ES-I3 (cell line): ENCODE results near the gene KANK3.
A peak's percentile ranks its signal among the peaks of the same experiment; 100 is the strongest.
"Not testable (repeated sequence)": the region's sequence is repeated elsewhere in the genome, so short reads cannot be mapped to it uniquely, and the experiment has no call there.

Source experiments
- H3K36me3 ChIP-seq: 2 replicates; pipeline ENCODE4 v1.6.1; 2013; ENCODE audit warnings: mild to moderate bottlenecking, low read length, control low read depth, moderate library complexity; ENCODE audit not compliant: insufficient read depth
- H3K4me1 ChIP-seq: 2 replicates; pipeline ENCODE4 v1.6.1; 2013; ENCODE audit warnings: mild to moderate bottlenecking, control low read depth, low read length; ENCODE audit not compliant: insufficient read depth
- H3K9ac ChIP-seq: 2 replicates; pipeline ENCODE4 v1.6.1; 2013; ENCODE audit warnings: low read depth, mild to moderate bottlenecking, low read length, moderate library complexity
- H3K9me3 ChIP-seq: 2 replicates; pipeline ENCODE4 v1.6.1; 2013; ENCODE audit warnings: mild to moderate bottlenecking, low read length, moderate library complexity; ENCODE audit not compliant: control insufficient read depth, insufficient read depth

Gene KANK3

DNA sequence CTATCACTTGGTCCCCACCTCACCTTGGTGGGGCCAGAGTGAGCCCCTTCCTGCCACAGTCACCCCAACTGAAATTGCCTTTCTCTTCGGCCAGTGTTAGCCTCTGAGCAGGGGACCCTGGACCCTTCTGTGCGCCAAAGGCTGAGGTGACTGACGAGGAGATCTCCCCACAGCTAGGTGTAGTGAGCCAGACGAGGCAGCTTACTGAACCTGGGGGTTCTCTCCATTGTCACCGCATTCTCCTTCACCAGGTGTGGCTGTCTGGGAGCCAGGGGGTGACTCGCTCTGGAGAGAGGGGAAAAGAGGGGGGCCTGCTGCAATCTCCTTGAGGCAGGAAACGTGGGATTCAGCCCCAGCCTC, 20.4 kb downstream of the KANK3 start:
- H3K36me3 ChIP-seq = peaks cover 16% of the 10 kb centered on the region
- H3K4me1 ChIP-seq = peaks cover 3% of the 10 kb centered on the region; the same call in 1 of the 2 replicates
- peak overlapping the region; percentile 78 for H3K9ac ChIP-seq
- H3K9me3 ChIP-seq = no peaks in the 10 kb centered on the region

DNA sequence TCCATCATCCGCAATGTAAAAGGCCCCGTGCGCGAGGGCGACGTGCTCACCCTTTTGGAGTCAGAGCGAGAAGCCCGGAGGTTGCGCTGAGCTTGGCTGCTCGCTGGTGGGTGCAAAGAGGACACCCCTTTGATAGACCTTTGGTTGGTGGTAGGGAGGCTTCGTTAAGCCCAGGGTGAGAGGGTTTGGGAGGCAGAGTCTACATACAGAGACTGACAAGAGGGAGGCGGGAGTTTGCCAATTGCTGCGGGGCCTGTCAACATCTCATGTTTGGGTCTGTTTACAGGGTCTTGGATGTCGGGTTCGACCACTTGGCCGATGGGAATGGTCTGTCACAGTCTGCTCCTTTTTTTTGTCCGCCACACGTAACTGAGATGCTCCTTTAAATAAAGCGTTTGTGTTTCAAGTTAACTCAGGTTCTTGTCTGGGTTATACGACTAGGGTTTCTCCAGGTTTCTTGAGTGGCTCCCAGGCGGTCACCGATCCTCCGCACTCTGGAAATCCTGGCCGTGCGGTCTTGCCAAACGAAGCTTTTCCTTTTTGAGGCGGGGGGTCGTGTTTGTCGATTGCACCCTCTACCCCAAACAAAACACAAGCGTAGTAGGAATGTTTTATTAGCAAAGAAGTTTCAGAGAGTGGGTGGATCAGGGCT, 20.9 kb downstream of the KANK3 start:
- peaks cover 16% of the 10 kb centered on the region for H3K36me3 ChIP-seq
- H3K4me1 ChIP-seq = peaks cover 3% of the 10 kb centered on the region; the same call in 1 of the 2 replicates
- peak overlapping the region; percentile 78 for H3K9ac ChIP-seq
- H3K9me3 ChIP-seq = no peaks in the 10 kb centered on the region

GRCh38 chr19:8321067-8321985, 21.7 kb downstream of the KANK3 start, which contains the start of the genes NDUFA7 and RPS28:
Gene NDUFA7, minus strand, starts transcription at chr19:8321375. Its CDS starts 17 bp downstream, at chr19:8321358.
Gene RPS28, plus strand, starts transcription at chr19:8321496. Its CDS starts 35 bp downstream, at chr19:8321531.
- H3K9me3 ChIP-seq = no peaks in the 10 kb centered on the region
- H3K36me3 ChIP-seq = peaks cover 16% of the 10 kb centered on the region
- peaks cover 3% of the 10 kb centered on the region; the same call in 1 of the 2 replicates for H3K4me1 ChIP-seq
- peak within 1 kb of the TSS; percentile 78 for H3K9ac ChIP-seq

DNA sequence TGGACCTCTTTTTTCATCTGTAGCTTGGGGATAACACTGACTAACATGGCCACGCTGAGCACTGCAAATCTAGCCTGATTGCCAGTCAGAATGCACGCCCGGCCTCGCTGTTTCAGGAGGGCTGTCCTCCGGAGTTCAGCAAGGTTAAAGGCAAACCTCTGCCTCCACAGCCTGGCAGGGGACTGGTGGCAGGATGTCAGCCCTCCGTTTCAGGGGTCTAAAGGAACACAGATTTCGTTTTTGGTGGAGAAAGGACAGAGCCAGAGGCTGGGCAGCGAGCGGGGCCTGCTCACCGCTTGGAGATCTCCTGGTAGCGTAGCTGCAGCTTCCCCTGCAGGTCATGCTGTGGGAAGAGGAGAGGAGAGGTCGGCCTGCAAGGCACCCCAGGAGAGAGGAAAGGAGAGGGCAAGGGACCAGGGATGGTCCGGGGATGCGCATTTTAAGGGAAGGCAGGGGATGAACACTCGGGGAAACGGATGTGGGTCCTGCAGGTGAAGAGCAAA, 22.4 kb downstream of the KANK3 start:
- Histone ChIP-seq H3K4me1 (peaks cover 3% of the 10 kb centered on the region; the same call in 1 of the 2 replicates), H3K9ac (peak overlapping the region; percentile 78), H3K36me3 (peaks cover 16% of the 10 kb centered on the region)

GRCh38 chr19:8319807-8320520, 23.1 kb downstream of the KANK3 start:
- peaks cover 17% of the 10 kb centered on the region for H3K36me3 ChIP-seq
- no peaks in the 10 kb centered on the region for H3K9me3 ChIP-seq
- H3K9ac ChIP-seq = peak overlapping the region; percentile 78; the same call in 1 of the 2 replicates
- H3K4me1 ChIP-seq = peaks cover 3% of the 10 kb centered on the region; the same call in 1 of the 2 replicates

More for the DNA sequence above, 22.4 kb downstream of the KANK3 start:
- H3K9me3 ChIP-seq = no peaks in the 10 kb centered on the region

DNA sequence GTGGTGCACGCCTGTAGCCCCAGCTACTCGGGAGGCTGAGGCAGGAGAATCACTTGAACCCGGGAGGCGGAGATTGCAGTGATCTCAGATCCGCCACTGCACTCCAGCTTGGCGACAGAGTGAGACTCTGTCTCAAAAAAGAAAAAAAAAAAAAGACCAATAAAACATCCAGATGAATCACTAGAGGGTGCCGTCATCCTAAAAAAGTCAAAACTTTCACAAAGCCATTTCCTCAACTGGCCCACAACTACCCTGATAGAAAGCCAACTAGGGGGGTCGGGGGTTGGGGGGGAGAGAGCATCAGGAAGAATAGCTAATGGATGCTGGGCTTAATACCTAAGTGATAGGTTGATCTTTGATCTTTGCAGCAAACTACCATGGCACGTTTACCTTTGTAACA, 24.2 kb downstream of the KANK3 start:
- not testable (repeated sequence) for H3K4me1 ChIP-seq, H3K9me3 ChIP-seq, H3K9ac ChIP-seq
- peaks cover 19% of the 10 kb centered on the region for H3K36me3 ChIP-seq

DNA sequence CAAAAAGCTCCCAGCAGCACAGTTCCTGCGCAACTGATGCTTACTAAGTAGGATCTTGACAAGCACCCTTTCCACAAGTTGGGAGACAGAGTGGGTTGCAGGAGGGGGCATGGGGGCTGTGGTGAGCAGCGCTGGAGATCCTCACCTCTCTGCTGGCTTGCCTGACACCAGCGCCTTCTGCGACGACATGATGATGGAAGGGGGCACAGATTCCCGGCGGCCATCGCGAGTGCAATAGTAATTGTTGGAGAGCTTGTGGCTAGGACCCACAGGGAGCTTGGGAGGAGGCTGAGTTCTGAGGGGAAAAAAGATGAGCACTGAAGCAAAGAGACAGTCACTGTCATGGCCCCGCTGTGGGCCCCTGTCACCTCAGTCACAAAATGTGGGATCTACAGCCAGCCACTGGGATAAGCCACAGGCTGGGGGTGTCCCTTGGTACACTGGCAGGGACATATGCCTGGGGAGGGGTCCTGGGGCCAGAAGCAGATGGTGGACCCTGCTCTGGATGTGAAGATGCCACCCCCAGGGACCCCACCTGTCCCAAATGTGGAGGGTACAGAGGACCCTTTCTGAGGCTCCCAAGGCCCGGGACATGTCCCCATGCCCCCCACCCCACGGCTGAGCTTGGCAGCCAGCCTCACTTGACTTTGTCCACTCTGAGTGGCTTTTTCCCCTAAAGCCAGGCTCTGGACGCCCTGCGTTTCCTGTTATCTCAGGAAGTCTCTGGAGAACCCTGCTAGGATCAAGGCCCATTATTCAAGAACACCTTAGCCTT, 26.5 kb downstream of the KANK3 start:
- H3K4me1 ChIP-seq = no peaks in the 10 kb centered on the region
- H3K9ac ChIP-seq = no peak overlapping the region
- H3K9me3 ChIP-seq = no peaks in the 10 kb centered on the region
- peaks cover 6% of the 10 kb centered on the region for H3K36me3 ChIP-seq

GRCh38 chr19:8314981-8315640, 28.0 kb downstream of the KANK3 start:
- H3K36me3 ChIP-seq, H3K9ac ChIP-seq, H3K4me1 ChIP-seq, H3K9me3 ChIP-seq: not testable (repeated sequence)

- Histone ChIP-seq H3K36me3 (peaks cover 8% of the 10 kb centered on the region), H3K9me3 (no peaks in the 10 kb centered on the region), H3K4me1 (0 out of 2 replicates have a peak, but pooled peaks cover 3% of the 10 kb centered on the region), H3K9ac (no peak overlapping the region)
Measured at GRCh38 chr19:8311461-8312260, 31.4 kb downstream of the KANK3 start.

GRCh38 chr19:8310342-8311055, 32.6 kb downstream of the KANK3 start:
- peaks cover 3% of the 10 kb centered on the region; the same call in 1 of the 2 replicates for H3K4me1 ChIP-seq
- no peaks in the 10 kb centered on the region for H3K9me3 ChIP-seq
- no peak overlapping the region for H3K9ac ChIP-seq
- H3K36me3 ChIP-seq = peaks cover 8% of the 10 kb centered on the region

GRCh38 chr19:8308891-8309291, 34.2 kb downstream of the KANK3 start:
- peak overlapping the region; percentile 68; the same call in 1 of the 2 replicates for H3K9ac ChIP-seq
- H3K4me1 ChIP-seq = peaks cover 3% of the 10 kb centered on the region; the same call in 1 of the 2 replicates
- H3K36me3 ChIP-seq = peaks cover 5% of the 10 kb centered on the region
- no peaks in the 10 kb centered on the region for H3K9me3 ChIP-seq
